G401.6 (cell line): ENCODE measurements around the gene LY6G6F.

Source experiments
- FAIRE-seq: peaks from 2 replicates; lab custom pipeline; 2012; peaks lifted over from hg19 to GRCh38; lab: Jason Lieb, UNC

LY6G6F gene

GRCh38 chr6:31676904-31677303 is 29.8 kb upstream of the LY6G6F start:
- no peak for FAIRE-seq

GRCh38 chr6:31677955-31678354 is 28.7 kb upstream of the LY6G6F start:
- no peak for FAIRE-seq

GRCh38 chr6:31680226-31681134 is 26.2 kb upstream of the LY6G6F start, which contains the start of gene LY6G5C:
Gene LY6G5C, minus strand, starts transcription at chr6:31681067. Its CDS starts 694 bp downstream, at chr6:31680373.
- FAIRE-seq, result no peak

- no peak for FAIRE-seq
Observed at GRCh38 chr6:31681135-31681671, 25.5 kb upstream of the LY6G6F start.

GRCh38 chr6:31683591-31683990 is 23.1 kb upstream of the LY6G6F start:
- FAIRE-seq, result no peak

- no peak for FAIRE-seq
Observed at GRCh38 chr6:31686483-31686882, 20.2 kb upstream of the LY6G6F start.

- FAIRE-seq, result no peak
Observed at GRCh38 chr6:31687321-31687720, 19.3 kb upstream of the LY6G6F start.

- FAIRE-seq, result no peak
Observed at GRCh38 chr6:31687860-31688693, 18.6 kb upstream of the LY6G6F start.

GRCh38 chr6:31689249-31690110 is 17.2 kb upstream of the LY6G6F start:
- no peak for FAIRE-seq

- FAIRE-seq, result no peak
Observed at GRCh38 chr6:31690231-31691077, 16.2 kb upstream of the LY6G6F start.

- FAIRE-seq, result no peak
Observed at GRCh38 chr6:31691078-31691463, 15.6 kb upstream of the LY6G6F start.

- FAIRE-seq, result no peak
Observed at GRCh38 chr6:31691564-31692108, 15.0 kb upstream of the LY6G6F start.

- no peak for FAIRE-seq
Observed at GRCh38 chr6:31692353-31692752, 14.3 kb upstream of the LY6G6F start.

GRCh38 chr6:31692886-31693285 is 13.8 kb upstream of the LY6G6F start:
- no peak for FAIRE-seq

GRCh38 chr6:31693535-31693934 is 13.1 kb upstream of the LY6G6F start:
- no peak for FAIRE-seq

- FAIRE-seq, result no peak
Observed at GRCh38 chr6:31697555-31697954, 9.1 kb upstream of the LY6G6F start.

- no peak for FAIRE-seq
Observed at GRCh38 chr6:31700740-31701401, 5.8 kb upstream of the LY6G6F start.

- FAIRE-seq, result no peak
Observed at GRCh38 chr6:31701666-31702404, 4.8 kb upstream of the LY6G6F start.

- no peak for FAIRE-seq
Observed at GRCh38 chr6:31702405-31702818, 4.3 kb upstream of the LY6G6F start.
